LNCaP clone FGC (cell line): ENCODE results near the gene DNAH11.
A peak's percentile ranks its signal among the peaks of the same experiment; 100 is the strongest.

Experiments
- DNase-seq: peaks from one replicate; pipeline ENCODE4 v3.0.0-alpha.2; 2011; ENCODE audit warnings: low read depth
- H3K4me3 ChIP-seq: 2 replicates; pipeline ENCODE4 v1.5.1; 2011; ENCODE audit warnings: mild to moderate bottlenecking, low read depth, low read length, control low read depth
- CTCF ChIP-seq: IDR thresholded peaks from 2 replicates; pipeline ENCODE4 v1.5.1; 2012; ENCODE audit warnings: mild to moderate bottlenecking; ENCODE audit not compliant: control insufficient read depth, insufficient read depth; ENCODE audit errors: extremely low read depth

DNAH11 gene

DNA sequence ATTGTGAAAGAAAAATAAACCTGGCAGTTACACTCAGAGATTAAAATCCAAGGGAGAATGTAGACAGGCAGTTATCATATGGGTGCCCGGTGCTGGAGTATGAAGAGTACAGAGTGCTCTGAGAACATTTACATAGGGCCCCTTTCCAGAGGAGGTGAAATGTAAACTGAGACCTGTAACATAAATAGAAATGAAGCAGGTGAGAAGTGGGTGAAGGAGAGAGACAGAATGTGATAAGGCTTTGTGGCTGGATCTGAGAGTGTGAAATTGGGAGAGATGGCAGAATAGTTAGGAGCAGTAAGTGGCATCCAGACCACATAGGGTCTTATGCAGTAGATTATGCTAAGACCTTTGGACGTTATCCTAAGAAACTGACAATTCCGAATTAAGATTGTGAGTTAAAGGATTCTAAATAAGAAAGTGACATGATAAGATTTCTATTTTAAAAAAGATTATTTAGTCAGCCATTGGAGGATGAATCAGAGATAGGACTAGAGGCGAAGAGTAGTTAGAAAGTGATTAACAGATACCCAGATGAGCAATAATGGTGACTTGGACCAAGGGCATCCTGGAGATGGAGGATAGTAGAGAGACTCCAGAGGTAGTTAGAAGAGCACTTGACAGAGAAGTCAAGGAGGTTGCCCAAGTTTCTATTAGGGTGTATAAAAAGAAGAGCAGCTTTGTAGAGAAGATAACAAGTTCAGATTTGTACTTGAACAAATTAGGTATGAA is 36.7 kb downstream of the DNAH11 start:
- TF ChIP-seq CTCF: no peak
- no peak overlapping the region for H3K4me3 ChIP-seq
- no peak for DNase-seq

- DNase-seq: peak; percentile 61
- no peak for TF ChIP-seq CTCF
- no peak overlapping the region for H3K4me3 ChIP-seq
These were observed 37.3 kb downstream of the DNAH11 start for GRCh38 chr7:21580073-21580521.

DNA sequence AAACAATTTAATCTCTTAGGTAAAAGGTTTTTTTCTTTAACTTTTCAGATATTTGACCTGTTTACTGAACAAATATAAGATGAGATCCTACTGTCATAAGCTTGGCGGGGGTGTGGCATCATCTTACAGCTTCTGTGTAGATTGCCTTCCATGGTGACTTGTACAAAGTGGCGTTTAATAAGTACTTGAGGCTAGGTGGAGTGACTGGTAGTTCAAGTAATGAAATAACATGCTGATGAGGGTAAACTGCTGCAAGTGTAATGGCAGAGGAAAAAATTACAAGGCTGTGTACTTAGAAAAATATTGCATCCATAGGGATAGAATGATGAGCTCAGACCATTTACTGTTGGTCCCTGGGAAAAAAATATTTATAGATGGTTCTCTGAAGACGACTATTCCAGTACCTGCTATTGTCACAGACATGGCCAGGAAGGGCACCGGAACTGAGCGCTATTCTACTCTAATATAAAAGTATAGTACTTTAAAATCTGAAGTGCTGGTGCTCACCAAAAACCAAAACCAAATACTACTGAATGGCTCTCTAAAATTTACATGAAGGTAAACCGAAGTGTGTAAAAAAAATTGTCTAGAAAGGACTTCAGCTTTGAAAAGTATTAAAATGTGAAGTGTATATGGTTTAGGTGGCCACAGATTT is 42.4 kb downstream of the DNAH11 start:
- no peak overlapping the region for H3K4me3 ChIP-seq
- TF ChIP-seq CTCF: no peak
- DNase-seq: no peak

DNA sequence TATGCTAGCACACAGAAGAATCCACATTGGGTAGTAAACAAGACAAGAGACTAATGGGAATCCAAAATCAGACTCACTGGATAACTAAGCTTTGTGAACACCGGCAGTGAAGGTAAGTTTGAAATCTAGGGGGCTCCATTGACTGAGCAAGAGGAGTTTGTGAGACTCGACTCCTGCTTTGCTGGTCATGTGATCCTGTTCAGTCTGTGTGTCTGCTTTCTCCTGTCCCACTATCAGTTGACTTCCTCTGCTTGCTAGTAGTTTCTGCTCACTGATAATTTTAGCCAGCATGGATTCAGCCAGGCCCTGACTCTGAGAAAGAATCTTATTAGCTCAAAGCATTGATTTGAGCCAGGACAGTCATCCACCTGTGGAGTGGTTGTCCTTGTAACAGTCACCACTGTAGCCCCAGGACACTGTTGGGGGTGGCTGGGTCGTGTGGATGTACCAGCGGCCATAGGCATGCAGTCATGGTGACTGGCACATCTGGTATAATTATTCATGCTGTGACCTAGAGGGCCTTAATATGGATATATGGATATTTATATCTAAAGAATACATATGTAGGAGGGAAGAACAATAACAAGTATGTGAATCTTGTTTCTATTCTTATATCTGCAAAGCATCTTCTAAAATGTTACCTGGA is 44.4 kb downstream of the DNAH11 start:
- no peak for DNase-seq
- no peak overlapping the region for H3K4me3 ChIP-seq
- TF ChIP-seq CTCF: no peak

DNA sequence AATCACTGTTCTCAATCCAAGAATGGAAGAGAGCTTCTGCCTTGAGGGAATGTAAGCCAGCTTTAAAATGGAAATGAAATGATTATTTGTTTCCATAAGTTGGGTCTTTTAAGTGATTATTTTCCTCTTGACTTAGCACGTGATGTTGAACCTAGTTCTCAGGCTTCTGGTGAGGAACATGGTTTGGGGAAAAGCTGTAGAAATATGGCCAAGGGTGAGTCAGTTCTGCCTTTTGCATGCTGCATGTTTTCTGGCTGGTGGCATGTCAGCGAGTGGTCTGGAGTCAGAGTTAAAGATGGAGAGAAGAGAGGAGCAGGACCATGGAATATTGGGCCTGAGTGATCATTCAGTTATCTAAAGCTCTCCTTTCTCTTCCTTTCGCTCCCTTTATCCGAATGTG is 54.0 kb downstream of the DNAH11 start:
- TF ChIP-seq CTCF: no peak
- no peak overlapping the region for H3K4me3 ChIP-seq
- no peak for DNase-seq

GRCh38 chr7:21603462-21603861 is 60.6 kb downstream of the DNAH11 start:
- no peak overlapping the region for H3K4me3 ChIP-seq
- no peak for DNase-seq
- TF ChIP-seq CTCF: no peak
